ENCODE data around the gene PIGN. TPM values are rescaled to one million over a fixed set of nuclear protein-coding genes. Genes with fewer than 3 reads are reported as not detected.
A peak's percentile ranks its signal among the peaks of the same experiment; 100 is the strongest.

The PIGN gene, protein sequence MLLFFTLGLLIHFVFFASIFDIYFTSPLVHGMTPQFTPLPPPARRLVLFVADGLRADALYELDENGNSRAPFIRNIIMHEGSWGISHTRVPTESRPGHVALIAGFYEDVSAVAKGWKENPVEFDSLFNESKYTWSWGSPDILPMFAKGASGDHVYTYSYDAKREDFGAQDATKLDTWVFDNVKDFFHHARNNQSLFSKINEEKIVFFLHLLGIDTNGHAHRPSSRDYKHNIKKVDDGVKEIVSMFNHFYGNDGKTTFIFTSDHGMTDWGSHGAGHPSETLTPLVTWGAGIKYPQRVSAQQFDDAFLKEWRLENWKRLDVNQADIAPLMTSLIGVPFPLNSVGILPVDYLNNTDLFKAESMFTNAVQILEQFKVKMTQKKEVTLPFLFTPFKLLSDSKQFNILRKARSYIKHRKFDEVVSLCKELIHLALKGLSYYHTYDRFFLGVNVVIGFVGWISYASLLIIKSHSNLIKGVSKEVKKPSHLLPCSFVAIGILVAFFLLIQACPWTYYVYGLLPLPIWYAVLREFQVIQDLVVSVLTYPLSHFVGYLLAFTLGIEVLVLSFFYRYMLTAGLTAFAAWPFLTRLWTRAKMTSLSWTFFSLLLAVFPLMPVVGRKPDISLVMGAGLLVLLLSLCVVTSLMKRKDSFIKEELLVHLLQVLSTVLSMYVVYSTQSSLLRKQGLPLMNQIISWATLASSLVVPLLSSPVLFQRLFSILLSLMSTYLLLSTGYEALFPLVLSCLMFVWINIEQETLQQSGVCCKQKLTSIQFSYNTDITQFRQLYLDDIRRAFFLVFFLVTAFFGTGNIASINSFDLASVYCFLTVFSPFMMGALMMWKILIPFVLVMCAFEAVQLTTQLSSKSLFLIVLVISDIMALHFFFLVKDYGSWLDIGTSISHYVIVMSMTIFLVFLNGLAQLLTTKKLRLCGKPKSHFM
- 26.2 and 26.3 TPM in 2 replicates for total RNA-seq (2021; fragmentation: NEBNext Ultra II Directional; extraction: Animal tissue kit (Norgen Biotek cat#: 25700))
- 11.3 and 20.9 TPM in 2 replicates for polyA plus RNA-seq (2011; rRNA removed)
- 12.7 TPM for polyA plus RNA-seq (2011; cell fraction: cytosol; rRNA removed)
- polyA plus RNA-seq (2011; cell fraction: nucleus; rRNA removed) = 5.3 TPM
- 9.4 to 13.6 TPM (median 10.9 TPM) in 4 replicates for polyA plus RNA-seq (2012, experiment 1 of 2)
- 1.9 TPM for polyA plus RNA-seq (2012, experiment 2 of 2)
- 16.6 TPM for polyA plus RNA-seq (2013, experiment 1 of 2)
- polyA plus RNA-seq (2013, experiment 2 of 2) = 19.7 TPM
- polyA minus RNA-seq (2011; rRNA and poly(A)+ RNA removed) = 76.1 and 77.3 TPM in 2 replicates
- polyA minus RNA-seq (2011; cell fraction: cytosol; rRNA and poly(A)+ RNA removed) = 16.5 TPM
- polyA minus RNA-seq (2011; cell fraction: nucleus; rRNA and poly(A)+ RNA removed) = 71.4 TPM
- long read RNA-seq, experiment 1, full-length matches to known transcripts = 1 of 18 reads
- long read RNA-seq, experiment 1, partial matches to known transcripts = 8 of 18 reads
- long read RNA-seq, experiment 1, other reads (novel, unspliced or antisense) = 9 of 18 reads
- long read RNA-seq, experiment 2, partial matches to known transcripts = 1 of 7 reads
- long read RNA-seq, experiment 2, other reads (novel, unspliced or antisense) = 3 of 7 reads

DNA sequence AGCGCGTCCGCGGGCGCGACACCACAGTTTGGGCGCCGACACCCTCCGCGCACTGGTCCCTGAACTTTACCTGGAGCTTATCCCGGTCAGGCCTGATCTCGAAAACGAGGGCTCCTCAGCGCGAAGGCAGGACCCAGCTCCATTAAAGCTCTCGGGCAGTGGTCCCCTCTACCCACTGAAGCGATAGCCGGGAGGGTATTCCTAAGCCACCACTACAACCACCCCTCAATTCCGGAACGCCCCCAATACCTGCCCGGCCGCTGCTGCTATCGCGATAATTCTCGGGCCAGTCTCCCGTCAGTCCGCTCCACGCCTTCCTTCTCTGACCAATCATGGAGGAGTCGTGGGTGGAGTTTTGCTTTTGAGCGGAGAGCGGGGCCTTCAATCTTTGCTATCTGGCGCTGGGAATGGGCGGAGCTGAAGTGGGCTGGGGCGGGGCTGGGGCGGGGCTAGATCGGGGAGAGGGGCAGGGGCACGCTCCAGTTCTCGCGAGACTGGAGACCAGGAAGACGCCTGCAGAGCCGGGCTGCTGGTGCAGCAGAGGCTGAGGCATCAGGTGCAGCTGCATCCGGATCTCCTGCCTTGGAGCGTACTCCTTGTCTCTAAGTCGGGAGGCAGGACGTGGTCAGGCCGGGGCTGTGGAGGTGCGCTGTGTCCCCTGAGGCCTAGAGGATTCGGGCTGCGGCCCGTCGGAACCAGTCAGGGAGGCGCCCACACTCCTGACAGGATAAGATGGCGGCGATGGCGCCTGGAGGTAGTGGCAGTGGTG is at the start of gene PIGN, which contains the start of gene RELCH:
Gene PIGN, minus strand, starts transcription at position 283 of the 769 bp plus-strand sequence. CDS start 25,703 bp downstream, outside the sequence.
Gene RELCH, plus strand, starts transcription at position 482 of the 769 bp plus-strand sequence. Its CDS starts 251 bp downstream, at position 733.
- H3K79me2 ChIP-seq (ENCODE audit: control insufficient read depth in 1 of 2, insufficient read depth in 2 of 2, low read length in 2 of 2) = peaks cover 0 to 52% of the 10 kb centered on the region in 2 experiments; a peak in 3 of 4 replicates
- WGBS, 2 experiments (ENCODE audit: extremely low coverage in 1 of 2, insufficient coverage in 1 of 2, insufficient read length in 1 of 2, insufficient replicate concordance in 2 of 2, low coverage in 1 of 2, low lambda C conversion rate in 2 of 2, missing lambda C conversion rate in 1 of 2) = 0% methylated on average over 50 of the region's 55 CpGs; no CpG with 5 or more reads in 1 of the 2 experiments
- H3K27ac ChIP-seq (ENCODE audit: low read depth, low read length) = peak within 1 kb of the TSS; percentile 97
- no peak within 1 kb of the TSS for H2BK20ac ChIP-seq (ENCODE audit: low read length)
- peak within 1 kb of the TSS; percentile 63 for H4K91ac ChIP-seq (replicated peaks; ENCODE audit: insufficient read length, low read length)
- FAIRE-seq = peak; percentile 79
- no peak within 1 kb of the TSS for H3K14ac ChIP-seq (ENCODE audit: insufficient read length)
- H3K4me3 ChIP-seq (ENCODE audit: extremely low read depth in 1 of 4, insufficient read depth in 2 of 4, low read depth in 3 of 4, low read length in 4 of 4) = peak within 1 kb of the TSS; percentile 96 to 100 (median 99)
- H3K18ac ChIP-seq (ENCODE audit: extremely low read depth, low read length) = peak within 1 kb of the TSS; percentile 93
- H4K5ac ChIP-seq (ENCODE audit: insufficient read length, low read depth, low read length) = peak within 1 kb of the TSS; percentile 84
- peak within 1 kb of the TSS; percentile 79 to 90 for H3K4me2 ChIP-seq (ENCODE audit: insufficient read depth in 1 of 2, low read depth in 2 of 2, low read length in 2 of 2)
- H3K9ac ChIP-seq (replicated peaks in 1 of 4; ENCODE audit: extremely low read depth in 1 of 4, low read depth in 3 of 4, low read length in 3 of 4) = peak within 1 kb of the TSS; percentile 78 to 97 (median 96)
- no peaks in the 10 kb centered on the region for H3K36me3 ChIP-seq (ENCODE audit: control insufficient read depth in 2 of 4, insufficient read depth in 4 of 4, low read length in 3 of 4)
- no peaks in the 10 kb centered on the region for H3K27me3 ChIP-seq (replicated peaks in 1 of 4; ENCODE audit: control insufficient read depth in 3 of 4, extremely low read depth in 1 of 4, insufficient read depth in 3 of 4, low read length in 3 of 4)
- H3K79me1 ChIP-seq (ENCODE audit: low read depth, low read length) = no peaks in the 10 kb centered on the region; the same call in 1 of the 2 replicates
- peak within 1 kb of the TSS; percentile 96 for H4K8ac ChIP-seq (ENCODE audit: extremely low read depth, insufficient read depth, low read length)
- peaks cover 7% of the 10 kb centered on the region; the same call in 1 of the 2 replicates for H3K23me2 ChIP-seq (ENCODE audit: low read depth, low read length)
- ChIA-PET POLR2A (ENCODE audit: partially characterized antibody) (interaction anchor here (0.6 to 2.5 kb wide), 13 partner anchors 10 to 139 kb away, joined by 3 to 23 read pairs (median 3); partner anchors contain the start of gene TNFRSF11A), CTCF (ENCODE audit: partially characterized antibody) (interaction anchor here (0.5 to 2.2 kb wide), 12 partner anchors 9 to 426 kb away, joined by 3 to 16 read pairs (median 3); no protein-coding TSS in a partner anchor)
- no peaks in the 10 kb centered on the region for H3K9me3 ChIP-seq (ENCODE audit: insufficient read depth in 2 of 2, low read depth in 1 of 2, low read length in 1 of 2)
- no peak within 1 kb of the TSS for H3K4ac ChIP-seq (replicated peaks; ENCODE audit: insufficient read length, low read depth, low read length)
- peak within 1 kb of the TSS; percentile 96 for H2AFZ ChIP-seq (ENCODE audit: low read length)
- H2BK120ac ChIP-seq (replicated peaks; ENCODE audit: low read depth, low read length) = no peak within 1 kb of the TSS
- no peak within 1 kb of the TSS for H3K23ac ChIP-seq (ENCODE audit: insufficient read length)
- peak within 1 kb of the TSS; percentile 94 for H2BK5ac ChIP-seq (ENCODE audit: low read depth, low read length)
- peak within 1 kb of the TSS; percentile 77; the same call in 1 of the 2 replicates for H2BK12ac ChIP-seq (ENCODE audit: low read depth, low read length)
- peak within 1 kb of the TSS; percentile 83 for H3K56ac ChIP-seq (replicated peaks; ENCODE audit: insufficient read length, low read depth, low read length)
- H3K4me1 ChIP-seq (replicated peaks in 1 of 4; ENCODE audit: control insufficient read depth in 3 of 4, insufficient read depth in 4 of 4, low read length in 3 of 4) = no peaks in the 10 kb centered on the region; a peak in 1 of 7 replicates
- no peak within 1 kb of the TSS for H2AK5ac ChIP-seq (ENCODE audit: low read depth, low read length)
- H2BK15ac ChIP-seq (ENCODE audit: low read length) = peak within 1 kb of the TSS; percentile 83; the same call in 1 of the 2 replicates
- peaks cover 6 to 11% of the 10 kb centered on the region in 2 experiments for H4K20me1 ChIP-seq (replicated peaks in 1 of 2; ENCODE audit: control insufficient read depth in 1 of 2, insufficient read depth in 2 of 2, low read length in 2 of 2)
- DNase-seq (ENCODE audit: low read depth in 1 of 2, low spot score in 2 of 2) = peak; percentile 91 to 95
- TF ChIP-seq PHF8 (conservative IDR thresholded peaks at IDR 0.05; ENCODE audit: low read depth, low read length) (peak; percentile 82), GABPA (IDR thresholded peaks at IDR 0.05; ENCODE audit: borderline replicate concordance, insufficient read depth, low read length) (no peak), BACH1 (IDR thresholded peaks at IDR 0.05; ENCODE audit: low read length) (peak; percentile 32; the same call in 1 of the 2 replicates), CHD2 (IDR thresholded peaks at IDR 0.05; ENCODE audit: low read length) (peak; percentile 96)

Data from H1 (cell line).